ENCODE data around the gene TIAL1.

TIAL1 gene

GRCh38 chr10:119526621-119527592 is 69.9 kb downstream of the TIAL1 start:
- no peak for DNase-seq

- DNase-seq: no peak
Measured at GRCh38 chr10:119526149-119526548, 70.6 kb downstream of the TIAL1 start.

GRCh38 chr10:119525116-119525515 is 71.6 kb downstream of the TIAL1 start:
- DNase-seq: no peak

DNA sequence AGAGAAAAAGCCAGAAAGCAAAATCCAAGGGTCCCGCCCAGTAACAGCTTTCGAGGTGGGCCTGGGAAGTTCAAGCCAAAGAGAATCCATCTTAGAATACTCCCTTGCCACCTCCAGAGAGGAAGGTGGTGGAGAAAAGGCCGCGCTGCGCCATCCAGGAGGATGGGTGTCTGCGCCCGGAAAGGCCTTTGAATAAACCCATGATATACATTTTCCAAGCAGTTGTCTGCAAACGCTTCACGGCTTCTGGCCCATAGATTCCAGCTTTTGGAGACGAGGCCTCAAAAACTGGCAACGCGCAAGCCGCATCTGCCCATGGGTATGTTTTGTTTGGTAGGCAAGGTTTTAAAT is 72.1 kb downstream of the TIAL1 start:
- no peak for DNase-seq

- no peak for DNase-seq
Measured at GRCh38 chr10:119523895-119524719, 72.7 kb downstream of the TIAL1 start.

Data from stimulated activated CD4-positive, alpha-beta T cell treated with anti-CD3 and anti-CD28 coated beads, Interleukin-12 subunit alpha, Interleukin-12 subunit beta, amount 100 ng/mL, for 4 hours (primary cell).